Measurements from ENCODE around the gene VWA8. TPM values are rescaled to one million over a fixed set of nuclear protein-coding genes. Genes with fewer than 3 reads are reported as not detected.
"Not testable (repeated sequence)": the region's sequence is repeated elsewhere in the genome, so short reads cannot be mapped to it uniquely, and the experiment has no call there.

The VWA8 gene
- total RNA-seq, 1 donor, result 33.2 TPM

GRCh38 chr13:41956272-41956671, 4.6 kb downstream of the VWA8 start:
- no peak for TF ChIP-seq CTCF (IDR thresholded peaks at IDR 0.05; ENCODE audit: insufficient read depth, low read depth, low read length)
- H3K4me3 ChIP-seq (ENCODE audit: low read depth, low read length), result no peak overlapping the region
- DNase-seq (ENCODE audit: low read depth), result no peak

- H3K4me3 ChIP-seq (ENCODE audit: low read depth, low read length), result no peak overlapping the region
- no peak for DNase-seq (ENCODE audit: low read depth)
- no peak for TF ChIP-seq CTCF (IDR thresholded peaks at IDR 0.05; ENCODE audit: insufficient read depth, low read depth, low read length)
Measured at GRCh38 chr13:41955605-41956004, 5.3 kb downstream of the VWA8 start.

- DNase-seq (ENCODE audit: low read depth), result no peak
- TF ChIP-seq CTCF (IDR thresholded peaks at IDR 0.05; ENCODE audit: insufficient read depth, low read depth, low read length), result no peak
- no peak overlapping the region for H3K4me3 ChIP-seq (ENCODE audit: low read depth, low read length)
Measured at GRCh38 chr13:41954226-41954625, 6.7 kb downstream of the VWA8 start.

- TF ChIP-seq CTCF (IDR thresholded peaks at IDR 0.05; ENCODE audit: insufficient read depth, low read depth, low read length), result no peak
- DNase-seq (ENCODE audit: low read depth), result no peak
- H3K4me3 ChIP-seq (ENCODE audit: low read depth, low read length), result no peak overlapping the region
Measured at GRCh38 chr13:41952749-41953148, 8.2 kb downstream of the VWA8 start.

GRCh38 chr13:41949104-41949503, 11.8 kb downstream of the VWA8 start:
- H3K4me3 ChIP-seq (ENCODE audit: low read depth, low read length); DNase-seq (ENCODE audit: low read depth): not testable (repeated sequence)

- H3K4me3 ChIP-seq (ENCODE audit: low read depth, low read length), result no peak overlapping the region
- DNase-seq (ENCODE audit: low read depth), result no peak
- no peak for TF ChIP-seq CTCF (IDR thresholded peaks at IDR 0.05; ENCODE audit: insufficient read depth, low read depth, low read length)
Measured at GRCh38 chr13:41945926-41946325, 15.0 kb downstream of the VWA8 start.

GRCh38 chr13:41944635-41945397, 16.1 kb downstream of the VWA8 start:
- TF ChIP-seq CTCF (IDR thresholded peaks at IDR 0.05; ENCODE audit: insufficient read depth, low read depth, low read length), result no peak
- DNase-seq (ENCODE audit: low read depth), result no peak
- no peak overlapping the region for H3K4me3 ChIP-seq (ENCODE audit: low read depth, low read length)
